HG03342 (cell line): ENCODE measurements around the gene DMBX1.

ENCODE experiments used
- ATAC-seq: cut with Tn5 transposase; IDR thresholded peaks from one replicate; pipeline ENCODE4 v1.9.1; 2021; ENCODE audit warnings: mild to moderate bottlenecking, moderate library complexity; ENCODE audit not compliant: unreplicated experiment

DMBX1 gene

GRCh38 chr1:46522969-46523320 is 33.3 kb downstream of the DMBX1 start:
- ATAC-seq, result no peak

GRCh38 chr1:46523496-46524353 is 34.1 kb downstream of the DMBX1 start:
- no peak for ATAC-seq

- no peak for ATAC-seq
Observed at GRCh38 chr1:46524843-46525242, 35.2 kb downstream of the DMBX1 start.

GRCh38 chr1:46525253-46525983 is 35.8 kb downstream of the DMBX1 start:
- ATAC-seq, result no peak

GRCh38 chr1:46526013-46526690 is 36.5 kb downstream of the DMBX1 start:
- no peak for ATAC-seq

GRCh38 chr1:46526691-46527291 is 37.2 kb downstream of the DMBX1 start:
- no peak for ATAC-seq

GRCh38 chr1:46527474-46528296 is 38.0 kb downstream of the DMBX1 start:
- peak; percentile 67 for ATAC-seq

GRCh38 chr1:46528297-46528955 is 38.8 kb downstream of the DMBX1 start:
- ATAC-seq, result no peak

- no peak for ATAC-seq
Observed at GRCh38 chr1:46529031-46529630, 39.5 kb downstream of the DMBX1 start.

GRCh38 chr1:46530311-46530710 is 40.7 kb downstream of the DMBX1 start:
- no peak for ATAC-seq

- no peak for ATAC-seq
Observed at GRCh38 chr1:46530791-46531409, 41.3 kb downstream of the DMBX1 start.

- no peak for ATAC-seq
Observed at GRCh38 chr1:46532095-46532494, 42.5 kb downstream of the DMBX1 start.

- peak; percentile 44 for ATAC-seq
Observed at GRCh38 chr1:46532498-46533178, 43.0 kb downstream of the DMBX1 start.

GRCh38 chr1:46533179-46533864 is 43.7 kb downstream of the DMBX1 start:
- ATAC-seq, result no peak

- ATAC-seq, result no peak
Observed at GRCh38 chr1:46535063-46535462, 45.4 kb downstream of the DMBX1 start.

- ATAC-seq, result no peak
Observed at GRCh38 chr1:46536527-46536926, 46.9 kb downstream of the DMBX1 start.

GRCh38 chr1:46537651-46538050 is 48.0 kb downstream of the DMBX1 start:
- ATAC-seq, result no peak

- ATAC-seq, result no peak
Observed at GRCh38 chr1:46538147-46538546, 48.5 kb downstream of the DMBX1 start.
